PC-3 (cell line): Measurements from ENCODE around the gene FBXL19.

ENCODE experiments used
- CTCF ChIP-seq: fragments of 300-600 bp; sonication (generic); conservative IDR thresholded peaks from 2 replicates; pipeline ENCODE4 v1.5.1; 2017; ENCODE audit warnings: antibody characterized with exemption, low read depth, mild to moderate bottlenecking, low read length
- EZH2 ChIP-seq: fragments of 300-600 bp; sonication (generic); IDR thresholded peaks from one replicate; pipeline ENCODE4 v1.6.1; 2017; ENCODE audit warnings: antibody characterized with exemption, mild to moderate bottlenecking, low read length; ENCODE audit not compliant: unreplicated experiment
- EZH2phosphoT487 ChIP-seq: fragments of 300-600 bp; sonication (generic); IDR thresholded peaks from 2 replicates; pipeline ENCODE4 v1.6.1; 2018; ENCODE audit warnings: mild to moderate bottlenecking, antibody characterized with exemption, low read length, borderline replicate concordance

GRCh38 chr16:30937692-30938091 is 14.3 kb downstream of the FBXL19 start:
- no peak for TF ChIP-seq CTCF
- TF ChIP-seq EZH2 = no peak
- no peak for TF ChIP-seq EZH2phosphoT487
